WERI-Rb-1 (cell line): Measurements from ENCODE around the gene ZNF778.

Experiments used
- DNase-seq: peaks from one replicate; pipeline ENCODE4 v3.0.0-alpha.2; 2020
- H3K27ac ChIP-seq: fragments of 250-450 bp; sonication (Bioruptor Pico); 2 replicates; pipeline ENCODE4 v1.5.1; 2020; ENCODE audit warnings: mild to moderate bottlenecking, moderate library complexity
- H3K27me3 ChIP-seq: fragments of 250-450 bp; sonication (Bioruptor Pico); 2 replicates; pipeline ENCODE4 v1.5.1; 2021; ENCODE audit warnings: mild to moderate bottlenecking, low read depth, moderate library complexity; ENCODE audit not compliant: insufficient read depth, severe bottlenecking
- H3K36me3 ChIP-seq: fragments of 250-450 bp; sonication (Bioruptor Pico); 2 replicates; pipeline ENCODE4 v1.5.1; 2020; ENCODE audit warnings: mild to moderate bottlenecking, moderate library complexity
- H3K4me3 ChIP-seq: 2 replicates; pipeline ENCODE4 v1.5.1; 2011; ENCODE audit warnings: low read depth, mild to moderate bottlenecking, control low read depth, low read length
- H3K9me3 ChIP-seq: fragments of 250-450 bp; sonication (Bioruptor Pico); 2 replicates; pipeline ENCODE4 v1.5.1; 2021; ENCODE audit warnings: mild to moderate bottlenecking, moderate library complexity; ENCODE audit not compliant: severe bottlenecking
- TF ChIP-seq, protein P1 (sequence below): IDR thresholded peaks from 2 replicates; pipeline ENCODE4 v1.5.1; 2011; ENCODE audit warnings: low read depth, mild to moderate bottlenecking, control low read depth, inconsistent platforms, low read length

Gene ZNF778

DNA sequence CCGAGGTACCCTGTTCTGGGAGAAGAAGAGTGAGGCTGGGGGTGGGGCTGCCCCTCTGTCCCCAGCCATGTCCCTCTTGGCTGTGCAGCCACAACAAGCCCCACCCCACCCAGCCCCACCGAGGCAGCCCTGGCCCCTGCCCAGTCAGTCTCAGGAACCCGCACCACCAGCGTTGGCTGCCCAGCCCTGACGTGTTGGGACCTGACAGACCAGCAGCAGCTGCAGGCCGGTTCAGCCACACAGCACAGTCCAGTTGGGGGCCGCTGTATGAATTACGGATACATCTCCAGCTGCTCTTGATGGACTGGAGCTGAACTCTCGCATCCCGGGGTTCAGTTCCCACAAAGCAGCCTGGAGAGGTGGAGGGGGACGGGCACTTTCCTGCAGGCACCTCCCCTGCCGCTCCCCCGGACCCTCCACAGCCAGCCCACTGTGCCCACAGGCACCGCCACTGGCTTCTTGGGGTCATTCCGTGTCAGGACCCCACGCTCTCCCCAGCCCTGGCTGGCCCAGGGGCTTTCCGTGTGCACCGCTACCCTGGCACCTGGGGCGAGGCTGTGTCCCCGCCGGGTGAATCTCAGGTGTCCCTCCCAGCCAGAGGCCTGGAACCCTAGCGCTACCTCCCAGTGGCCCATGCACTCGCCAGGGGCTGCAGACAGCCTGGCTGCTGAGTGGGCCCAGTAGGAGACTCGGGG is 38.9 kb upstream of the ZNF778 start:
- Histone ChIP-seq H3K36me3 (no peaks in the 10 kb centered on the region), H3K4me3 (no peak overlapping the region), H3K9me3 (no peaks in the 10 kb centered on the region), H3K27me3 (no peaks in the 10 kb centered on the region), H3K27ac (no peak overlapping the region)
- TF ChIP-seq, protein P1, sequence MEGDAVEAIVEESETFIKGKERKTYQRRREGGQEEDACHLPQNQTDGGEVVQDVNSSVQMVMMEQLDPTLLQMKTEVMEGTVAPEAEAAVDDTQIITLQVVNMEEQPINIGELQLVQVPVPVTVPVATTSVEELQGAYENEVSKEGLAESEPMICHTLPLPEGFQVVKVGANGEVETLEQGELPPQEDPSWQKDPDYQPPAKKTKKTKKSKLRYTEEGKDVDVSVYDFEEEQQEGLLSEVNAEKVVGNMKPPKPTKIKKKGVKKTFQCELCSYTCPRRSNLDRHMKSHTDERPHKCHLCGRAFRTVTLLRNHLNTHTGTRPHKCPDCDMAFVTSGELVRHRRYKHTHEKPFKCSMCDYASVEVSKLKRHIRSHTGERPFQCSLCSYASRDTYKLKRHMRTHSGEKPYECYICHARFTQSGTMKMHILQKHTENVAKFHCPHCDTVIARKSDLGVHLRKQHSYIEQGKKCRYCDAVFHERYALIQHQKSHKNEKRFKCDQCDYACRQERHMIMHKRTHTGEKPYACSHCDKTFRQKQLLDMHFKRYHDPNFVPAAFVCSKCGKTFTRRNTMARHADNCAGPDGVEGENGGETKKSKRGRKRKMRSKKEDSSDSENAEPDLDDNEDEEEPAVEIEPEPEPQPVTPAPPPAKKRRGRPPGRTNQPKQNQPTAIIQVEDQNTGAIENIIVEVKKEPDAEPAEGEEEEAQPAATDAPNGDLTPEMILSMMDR: no peak
- no peak for DNase-seq

DNA sequence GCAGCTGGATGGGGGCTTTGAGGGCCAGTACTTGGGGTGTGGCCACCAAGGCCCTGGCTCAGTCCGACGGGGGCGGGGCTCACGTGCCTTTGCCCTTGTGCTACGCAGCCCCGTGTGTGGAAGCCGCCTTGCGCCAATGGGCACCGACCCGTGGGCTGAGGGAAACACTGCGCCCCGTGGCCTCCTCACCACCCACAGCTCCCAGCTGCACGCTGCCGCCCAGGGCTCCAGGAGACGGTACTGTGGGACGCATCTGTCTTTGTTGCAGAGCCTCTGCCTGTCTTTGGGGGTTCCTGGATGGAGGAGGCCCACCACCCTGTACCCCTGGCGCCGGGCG is 38.4 kb upstream of the ZNF778 start:
- Histone ChIP-seq H3K36me3 (no peaks in the 10 kb centered on the region), H3K27ac (no peak overlapping the region), H3K27me3 (no peaks in the 10 kb centered on the region)

DNA sequence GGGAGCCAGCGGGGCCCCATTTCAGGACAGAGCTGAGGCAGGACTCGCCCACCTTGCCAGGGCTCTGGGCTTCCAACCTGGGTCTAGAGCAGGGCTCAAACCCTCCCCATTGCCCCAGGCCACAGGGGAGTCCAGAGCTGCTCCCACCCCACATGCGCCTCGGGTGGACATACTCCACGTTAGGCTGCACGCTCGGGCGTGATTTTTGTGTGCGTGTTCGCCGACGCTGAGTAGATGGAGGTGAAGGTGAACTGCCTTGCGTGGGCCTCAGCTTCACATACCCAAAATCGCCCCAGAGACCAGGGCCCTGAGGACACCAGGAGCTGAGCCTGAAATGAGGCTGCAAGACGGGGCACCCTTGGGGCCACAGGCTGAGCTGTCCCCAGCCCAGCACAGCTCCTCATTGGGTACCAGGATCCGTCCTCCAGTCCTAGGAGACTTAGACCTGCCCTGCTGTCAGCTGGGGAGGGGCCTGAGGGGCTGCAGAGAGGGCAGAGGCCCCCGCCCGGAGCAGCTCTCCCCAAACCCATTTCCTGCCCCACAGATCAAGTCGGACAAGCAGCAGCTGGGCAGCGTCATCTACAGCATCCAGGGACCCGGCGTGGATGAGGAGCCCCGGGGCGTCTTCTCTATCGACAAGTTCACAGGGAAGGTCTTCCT is 37.7 kb upstream of the ZNF778 start:
- Histone ChIP-seq H3K9me3 (no peaks in the 10 kb centered on the region), H3K4me3 (no peak overlapping the region), H3K27me3 (no peaks in the 10 kb centered on the region), H3K36me3 (no peaks in the 10 kb centered on the region), H3K27ac (no peak overlapping the region)
- TF ChIP-seq, protein P1: no peak
- no peak for DNase-seq

More for the DNA sequence above, 38.4 kb upstream of the ZNF778 start:
- no peak for DNase-seq
- TF ChIP-seq, protein P1: no peak
- Histone ChIP-seq H3K4me3 (no peak overlapping the region), H3K9me3 (no peaks in the 10 kb centered on the region)

DNA sequence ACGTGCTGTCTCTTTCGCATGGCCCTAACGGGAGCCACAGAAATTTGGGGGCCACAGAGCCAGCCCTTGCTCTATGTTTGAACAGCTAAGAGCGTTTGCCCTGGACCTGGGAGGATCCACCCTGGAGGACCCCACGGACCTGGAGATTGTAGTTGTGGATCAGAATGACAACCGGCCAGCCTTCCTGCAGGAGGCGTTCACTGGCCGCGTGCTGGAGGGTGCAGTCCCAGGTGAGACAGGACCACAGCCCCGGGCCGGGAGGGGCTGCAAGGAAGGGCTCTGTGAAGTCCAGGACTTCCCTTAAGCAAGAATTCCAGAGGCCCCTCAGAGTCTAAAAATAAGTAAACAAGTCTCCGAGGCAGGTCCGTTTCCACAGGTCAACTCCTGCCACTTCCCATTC is 34.0 kb upstream of the ZNF778 start:
- DNase-seq: no peak
- Histone ChIP-seq H3K4me3 (no peak overlapping the region), H3K27ac (no peak overlapping the region), H3K9me3 (no peaks in the 10 kb centered on the region), H3K36me3 (no peaks in the 10 kb centered on the region), H3K27me3 (no peaks in the 10 kb centered on the region)
- TF ChIP-seq, protein P1: no peak

DNA sequence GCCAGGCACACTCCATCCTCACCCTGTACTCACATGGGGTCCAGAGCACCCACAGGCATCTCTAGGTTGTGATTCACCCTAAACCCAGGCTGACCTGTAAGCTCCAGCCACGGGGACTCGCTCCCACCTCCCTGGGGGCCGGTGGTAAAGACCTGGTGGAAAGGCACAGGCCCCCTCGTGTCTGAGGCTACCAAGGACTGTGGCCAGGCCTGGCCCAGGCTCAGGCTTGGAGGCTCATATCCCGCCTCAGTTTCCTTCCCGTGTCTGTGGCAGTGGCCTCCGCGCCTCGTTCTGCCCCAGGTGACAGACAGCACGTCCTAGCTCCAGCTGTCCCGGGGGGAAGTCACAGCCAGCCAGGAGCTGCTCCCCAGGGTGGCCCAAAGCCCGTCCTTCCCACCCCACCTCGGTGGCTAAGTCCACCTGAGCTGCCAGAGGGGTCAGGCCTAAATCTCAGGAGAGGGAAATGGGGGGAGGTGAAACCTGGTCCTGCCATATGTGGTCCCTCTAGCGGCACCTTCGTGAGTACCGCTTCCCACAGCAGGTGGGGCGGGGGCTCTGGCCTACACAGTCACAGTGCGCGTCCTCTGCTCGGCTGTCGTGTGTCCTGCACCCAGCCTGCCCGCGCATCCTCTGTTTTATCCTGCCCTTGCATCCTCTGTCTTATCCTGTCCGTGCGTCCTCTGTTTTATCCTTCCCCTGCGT is 33.4 kb upstream of the ZNF778 start:
- DNase-seq: peak; percentile 41
- Histone ChIP-seq H3K4me3 (no peak overlapping the region), H3K36me3 (no peaks in the 10 kb centered on the region), H3K27ac (no peak overlapping the region), H3K9me3 (no peaks in the 10 kb centered on the region), H3K27me3 (no peaks in the 10 kb centered on the region)
- TF ChIP-seq, protein P1: peak; percentile 46
